GM18907 (cell line): ENCODE results near the gene ANXA2.

Experiments used
- ATAC-seq: cut with Tn5 transposase; IDR thresholded peaks from one replicate; pipeline ENCODE4 v1.9.1; 2021; ENCODE audit warnings: mild to moderate bottlenecking, moderate library complexity; ENCODE audit not compliant: unreplicated experiment

The ANXA2 gene

DNA sequence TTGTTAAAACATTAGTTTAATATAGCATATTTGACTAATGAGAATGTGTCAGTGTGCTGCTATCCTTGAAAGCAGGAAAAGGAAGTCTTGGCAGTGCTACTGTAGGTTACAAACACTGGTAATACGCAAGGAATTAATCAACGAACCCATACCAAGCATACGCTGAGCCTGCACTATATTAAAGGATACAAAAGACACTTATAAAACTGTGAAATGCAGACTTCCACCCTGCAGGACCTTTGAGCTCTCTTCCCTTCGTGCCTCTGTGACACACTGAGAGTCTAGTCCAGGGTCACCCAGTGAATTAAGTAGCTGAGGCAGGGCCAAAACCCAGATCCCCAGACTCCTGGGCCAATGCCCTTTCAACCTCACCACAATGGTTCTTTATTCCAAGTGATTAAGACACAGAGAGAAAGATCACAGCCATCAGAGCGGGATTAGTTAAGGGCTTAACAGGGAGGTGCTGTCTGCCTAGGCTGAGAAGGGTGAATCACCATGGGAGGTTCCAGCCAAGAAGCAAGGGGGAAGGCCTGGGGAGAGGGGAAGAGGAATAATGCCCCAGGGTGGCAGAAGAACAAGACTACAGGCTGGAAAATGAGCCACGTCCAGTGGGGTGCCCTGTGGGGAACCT, 6.8 kb downstream of the ANXA2 start:
- ATAC-seq: no peak

DNA sequence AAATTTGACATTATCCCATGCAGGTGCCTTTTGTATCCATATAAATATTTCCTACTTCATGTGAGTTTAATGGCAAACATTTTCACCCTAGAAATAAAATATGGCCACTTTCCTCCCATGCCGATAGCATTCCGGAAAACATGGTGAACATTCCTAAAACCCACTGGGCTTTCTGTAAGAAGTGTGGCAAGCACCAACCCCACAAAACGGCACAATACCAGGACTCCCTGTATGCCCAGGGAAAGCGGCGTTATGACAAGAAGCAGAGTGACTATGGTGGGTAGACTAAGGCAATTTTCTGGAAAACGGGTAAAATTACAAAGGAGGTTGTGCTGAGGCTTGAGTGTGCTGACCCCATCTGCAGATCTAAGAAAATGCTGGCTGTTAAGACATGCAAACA, 7.6 kb downstream of the ANXA2 start:
- no peak for ATAC-seq

DNA sequence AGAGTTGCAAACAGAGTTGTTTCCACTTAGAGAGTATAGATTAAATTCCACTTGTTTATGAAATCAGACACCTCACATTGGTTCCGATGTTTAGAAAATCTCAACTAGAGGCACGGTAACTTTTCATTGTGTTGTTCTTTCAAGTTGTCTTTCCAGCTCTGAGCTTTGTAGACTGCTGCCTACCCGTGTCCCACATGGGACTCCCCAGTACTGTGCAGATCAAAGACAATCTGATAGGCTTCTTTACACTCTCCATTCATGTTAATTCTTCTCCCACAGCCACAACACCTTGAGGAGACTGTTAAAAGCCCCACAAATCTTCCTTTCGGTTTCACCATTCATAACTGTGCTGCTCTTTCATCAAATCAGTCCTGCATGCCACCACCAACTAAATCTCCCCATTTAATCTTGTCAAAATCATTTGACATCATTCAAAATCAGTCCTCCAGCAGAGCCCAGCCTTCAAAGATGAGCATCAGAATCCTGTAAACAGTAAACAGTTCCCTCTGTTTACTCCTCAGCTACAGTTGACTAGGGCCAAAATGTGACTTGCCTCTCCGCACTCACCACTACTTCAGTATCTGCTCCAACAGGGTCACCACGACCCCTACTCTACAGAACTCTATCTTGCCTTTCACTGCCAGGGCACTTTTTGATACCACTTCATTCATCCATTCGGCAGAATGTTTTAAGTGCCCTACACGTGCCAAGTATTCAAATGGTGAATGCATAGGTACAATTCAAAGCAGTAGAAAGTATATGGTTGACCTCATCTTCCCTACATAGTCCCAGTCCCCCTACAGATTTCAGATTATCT, 8.3 kb downstream of the ANXA2 start:
- ATAC-seq: peak; percentile 74

DNA sequence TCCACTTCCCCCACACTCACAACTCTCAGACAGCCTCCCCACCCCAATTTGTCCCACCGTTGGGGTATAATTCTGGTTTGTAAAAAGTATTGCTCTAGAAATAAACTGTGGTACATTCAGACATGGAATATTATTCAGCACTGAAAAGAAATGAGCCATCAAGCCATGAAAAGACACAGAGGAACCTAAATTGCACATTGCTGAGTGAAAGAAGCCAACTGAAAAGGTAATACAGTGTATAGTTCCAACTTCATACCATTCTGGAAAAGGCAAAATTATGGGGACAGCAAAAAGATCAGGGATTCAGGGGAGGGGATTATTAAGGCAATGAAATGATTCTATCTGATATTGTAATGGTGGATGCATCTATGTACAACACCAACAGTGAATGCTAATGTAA, 10.5 kb downstream of the ANXA2 start:
- ATAC-seq: no peak

DNA sequence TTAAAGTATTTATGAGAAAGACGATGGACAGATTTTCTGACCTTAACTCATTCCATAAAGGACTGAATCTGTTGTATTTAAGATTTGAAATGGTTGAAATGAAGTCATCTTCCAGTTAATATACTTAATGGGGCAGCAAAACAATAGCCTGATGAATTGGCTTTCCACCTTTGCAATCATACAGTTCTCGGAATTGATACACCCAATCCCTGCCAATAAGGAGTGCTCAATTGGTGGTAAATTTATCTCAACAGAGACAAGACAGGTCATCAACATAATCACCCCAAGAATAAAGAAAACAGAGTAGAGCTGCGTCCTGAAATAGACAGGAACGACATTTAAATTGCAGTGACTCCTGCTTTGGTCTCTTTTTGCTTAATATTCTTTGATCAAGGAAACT, 11.2 kb downstream of the ANXA2 start:
- no peak for ATAC-seq

DNA sequence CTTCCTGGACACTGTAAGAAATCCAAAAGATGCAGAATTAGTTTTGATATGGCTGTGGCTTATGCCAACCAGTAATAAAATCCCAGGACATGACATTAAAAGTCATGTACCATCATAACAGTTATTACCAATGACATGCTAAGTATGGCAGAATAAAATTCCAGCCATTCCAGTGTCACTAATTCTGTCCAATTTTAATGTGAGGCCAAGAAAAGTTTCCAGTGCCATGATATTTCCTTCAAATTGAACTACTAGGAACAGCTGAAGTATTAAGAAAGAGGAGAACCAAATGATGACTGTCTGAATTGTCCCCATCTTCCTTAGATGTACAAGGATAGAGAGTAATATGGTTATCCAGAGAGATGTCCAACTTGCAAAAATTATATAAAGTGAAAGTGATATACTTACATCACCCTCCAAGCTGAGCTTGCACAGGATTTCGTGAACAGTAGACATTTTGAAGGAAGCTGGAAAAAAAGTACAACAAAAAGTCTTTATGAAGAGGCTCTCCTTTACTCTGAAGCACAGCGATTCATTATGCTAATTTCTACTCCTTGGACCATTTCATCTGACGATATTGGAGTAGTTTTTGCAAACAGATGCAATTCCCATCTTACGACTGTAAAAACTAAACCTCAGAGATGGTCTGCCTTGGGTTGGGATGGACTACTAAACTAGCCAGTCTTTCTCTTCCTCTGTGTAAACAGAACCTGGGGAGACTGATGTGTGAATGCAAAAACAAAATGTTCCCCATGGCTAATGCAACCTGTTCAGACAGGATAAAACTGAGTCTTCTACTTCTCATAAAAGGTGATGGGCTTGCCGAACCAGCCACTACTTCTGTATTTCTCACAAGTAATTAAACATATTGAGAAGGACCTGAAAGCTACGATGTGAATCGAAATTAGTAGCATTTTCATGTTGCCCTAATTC, 11.9 kb downstream of the ANXA2 start:
- no peak for ATAC-seq

DNA sequence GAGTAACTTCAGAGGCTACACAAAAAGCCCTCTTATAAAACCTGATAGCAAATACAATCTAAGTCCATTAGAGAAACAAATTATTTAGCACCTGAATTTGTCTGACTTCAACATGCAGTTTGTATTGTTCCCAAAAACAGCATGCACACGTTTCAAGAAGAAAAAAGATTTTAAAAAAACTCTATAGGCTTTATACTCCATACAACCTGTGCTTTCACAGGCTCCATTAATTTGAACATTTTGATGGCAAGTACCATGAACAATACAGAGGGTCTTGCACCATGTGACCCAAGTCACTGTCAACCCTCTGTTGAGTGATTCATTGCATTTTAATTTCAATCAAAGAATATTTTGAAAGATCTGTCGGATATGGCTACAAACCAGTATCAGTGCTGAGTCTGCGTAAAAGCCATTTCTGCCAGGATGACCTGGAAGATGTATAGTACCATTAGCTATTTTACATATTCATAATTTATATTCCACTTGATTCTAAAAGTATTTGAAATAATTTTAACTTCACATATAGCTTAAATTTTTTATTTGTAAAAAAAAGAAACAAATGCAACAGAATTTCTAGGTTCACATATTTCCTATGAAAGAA, 13.2 kb downstream of the ANXA2 start:
- no peak for ATAC-seq

DNA sequence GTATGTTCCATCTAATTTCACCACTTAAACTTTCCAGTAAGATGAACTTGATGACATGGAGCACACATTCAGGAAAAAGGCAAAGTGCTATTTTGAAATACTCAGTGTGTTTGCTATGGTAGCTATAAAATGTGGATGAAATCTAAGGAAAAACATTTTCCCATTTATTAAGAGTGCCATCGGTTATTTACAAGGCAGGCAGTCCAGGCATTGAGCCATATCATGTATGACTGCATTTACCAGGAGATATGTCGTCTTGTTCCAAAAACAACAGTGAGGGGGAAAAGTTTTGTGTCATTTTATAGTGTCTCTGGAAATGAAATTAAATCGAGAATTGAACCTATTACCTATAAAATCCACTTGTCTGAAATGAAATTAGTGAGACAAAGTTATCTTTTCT, 13.7 kb downstream of the ANXA2 start:
- ATAC-seq: no peak

DNA sequence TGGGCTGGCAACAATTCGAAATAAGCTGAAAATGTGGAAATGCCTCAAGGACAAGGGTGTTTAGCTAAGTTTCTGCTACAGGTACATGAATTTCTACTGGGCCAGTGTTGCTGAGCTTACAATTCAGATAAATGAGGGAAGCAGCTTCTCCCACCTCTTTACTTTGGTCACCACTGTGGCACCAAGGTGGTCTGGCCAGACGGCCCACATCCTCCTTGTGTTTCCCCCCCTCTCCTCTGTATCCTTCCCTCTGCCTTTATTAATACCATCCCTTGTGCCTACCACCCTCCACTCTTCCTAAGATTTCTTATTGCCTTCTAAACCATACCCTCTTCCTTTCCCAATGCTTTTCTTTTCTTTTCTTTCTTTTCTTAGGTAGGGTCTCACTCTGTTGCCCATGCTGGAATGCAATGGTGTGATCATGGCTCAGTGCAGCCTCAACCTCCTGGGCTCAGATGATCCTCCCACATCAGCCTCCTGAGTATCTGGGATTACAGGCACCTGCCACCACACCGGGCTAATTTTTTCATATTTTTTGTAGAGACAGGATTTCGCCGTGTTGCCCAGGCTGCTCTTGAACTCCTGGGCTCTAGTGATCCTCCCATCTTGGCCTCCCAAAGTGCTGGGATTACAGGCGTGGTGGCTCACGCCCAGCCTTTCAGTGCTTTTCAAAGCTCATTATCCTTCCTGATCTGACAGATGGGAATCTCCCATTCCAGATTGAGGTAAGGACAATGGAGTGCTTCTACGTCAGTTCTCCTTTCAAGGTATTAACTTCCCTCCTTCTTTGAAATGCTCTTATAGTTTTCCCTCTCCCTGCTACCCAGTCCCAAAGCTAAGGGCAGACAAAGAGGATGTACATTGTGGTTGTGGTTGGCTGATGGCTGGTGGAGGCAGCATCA, 14.8 kb downstream of the ANXA2 start:
- ATAC-seq: no peak

DNA sequence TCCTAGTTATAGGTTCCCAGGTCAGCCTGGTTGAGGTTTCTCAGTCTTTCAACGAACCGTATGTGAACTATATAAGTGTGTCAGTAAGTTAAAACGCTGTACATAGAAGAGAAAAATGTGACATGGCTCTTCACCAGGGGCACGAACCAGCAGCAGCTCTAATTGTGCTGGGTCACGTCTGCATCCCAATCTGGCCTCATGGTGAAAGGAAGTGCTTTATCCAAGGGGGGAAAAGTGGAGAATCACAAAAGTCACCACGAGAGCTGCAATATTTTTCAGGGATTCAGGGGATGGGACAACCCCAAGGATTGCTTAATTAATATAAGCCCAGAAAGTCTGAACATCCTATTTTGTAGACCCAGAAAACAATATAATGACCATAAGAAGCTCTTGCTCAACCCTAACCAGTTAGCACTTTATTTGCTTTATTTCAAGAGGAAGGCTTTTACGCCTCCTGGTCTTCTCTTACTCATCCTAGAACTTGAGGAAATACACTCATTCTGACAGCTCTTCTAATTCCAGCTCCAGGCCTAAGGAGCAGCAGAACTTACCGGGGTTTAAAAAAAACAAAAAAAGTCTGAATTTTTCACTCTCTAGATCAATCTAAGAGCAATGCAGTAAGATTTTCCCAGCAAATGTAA, 16.5 kb downstream of the ANXA2 start:
- ATAC-seq: no peak

DNA sequence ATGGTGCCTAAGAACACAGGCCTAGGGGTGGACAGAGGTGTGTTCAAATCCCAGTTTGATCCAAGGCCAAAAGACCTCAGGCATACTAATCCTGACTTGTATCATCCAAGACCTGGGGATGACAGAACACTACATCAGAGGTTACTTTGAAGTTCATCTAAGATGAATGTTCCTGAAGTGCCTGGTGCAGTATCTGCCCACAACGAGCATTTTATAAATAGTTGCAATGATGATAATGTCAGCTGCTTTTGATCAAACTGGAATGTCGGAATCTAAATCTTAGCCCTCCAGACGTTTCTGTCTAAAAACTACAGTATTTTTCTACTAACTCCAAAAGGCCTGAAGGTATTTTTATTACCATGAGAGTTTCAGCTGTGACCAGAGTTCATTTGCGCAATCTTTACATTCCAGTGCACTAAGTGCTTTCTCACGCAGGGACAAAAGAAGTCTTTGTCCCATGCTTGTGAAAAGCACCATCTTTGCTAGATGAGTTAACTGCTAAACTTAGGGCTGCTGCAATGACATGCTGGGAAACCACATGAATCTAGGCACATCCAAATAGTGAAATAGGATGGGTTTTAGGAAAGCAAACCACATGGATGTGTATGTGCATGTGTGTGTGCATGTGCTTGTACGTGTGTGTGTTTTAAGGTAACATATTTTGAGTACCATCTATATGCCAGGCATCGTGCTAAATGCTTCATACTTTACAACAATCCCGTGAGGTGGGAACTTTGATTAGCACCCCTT, 18.1 kb downstream of the ANXA2 start:
- ATAC-seq: no peak

DNA sequence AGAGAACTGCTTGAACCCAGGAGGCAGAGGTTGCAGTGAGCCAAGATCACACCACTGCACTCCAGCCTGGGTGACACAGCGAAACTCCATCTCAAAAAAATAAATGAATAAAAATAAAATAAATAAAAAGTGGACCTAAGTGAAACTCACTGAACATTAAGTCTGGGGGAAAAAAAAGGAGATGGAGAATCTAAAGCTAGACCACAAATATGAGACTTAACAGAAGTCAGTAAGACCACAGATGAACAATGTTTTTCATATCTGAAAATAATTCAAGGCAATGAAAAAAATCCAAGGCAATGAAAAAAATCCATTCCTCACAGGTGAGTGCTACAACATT, 18.6 kb downstream of the ANXA2 start:
- no peak for ATAC-seq

DNA sequence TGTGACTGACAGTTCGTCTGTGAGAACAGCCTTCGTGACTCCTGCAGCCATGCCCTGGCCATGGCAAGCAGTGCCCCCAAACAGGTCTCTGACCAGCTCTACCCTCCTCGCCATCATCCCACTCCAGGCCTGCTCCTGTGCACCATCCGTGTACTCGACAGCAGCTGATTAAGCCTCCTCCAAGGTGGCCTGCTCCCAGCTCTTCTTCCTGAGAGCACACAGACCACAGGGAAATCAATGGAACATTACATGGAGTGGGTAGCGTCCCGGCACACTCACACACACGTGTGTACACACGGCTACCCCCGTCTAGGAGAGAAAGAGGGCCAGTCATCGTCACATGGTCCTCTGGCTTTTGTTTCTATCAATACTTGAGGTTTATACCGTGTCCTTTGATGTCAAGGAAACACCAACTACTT, 21.1 kb downstream of the ANXA2 start:
- ATAC-seq: no peak

DNA sequence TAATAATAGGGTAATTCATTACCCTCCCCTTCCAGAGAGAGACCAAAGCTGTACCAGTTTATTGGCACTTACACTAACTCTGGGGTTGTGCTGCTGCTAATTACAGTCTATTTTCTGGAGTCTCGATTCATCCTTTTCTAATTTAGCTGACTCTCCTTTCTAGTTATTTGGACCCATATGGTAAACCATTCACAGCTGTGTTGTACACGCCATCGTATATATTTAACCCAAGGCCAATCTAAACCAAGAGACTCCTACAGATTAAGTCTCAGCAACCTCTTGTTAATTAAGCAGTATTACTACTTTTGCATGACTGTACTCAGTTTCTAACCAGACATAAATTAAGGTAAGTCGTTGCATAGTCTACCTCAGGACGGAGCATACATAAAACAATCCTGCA, 22.5 kb downstream of the ANXA2 start:
- ATAC-seq: no peak

DNA sequence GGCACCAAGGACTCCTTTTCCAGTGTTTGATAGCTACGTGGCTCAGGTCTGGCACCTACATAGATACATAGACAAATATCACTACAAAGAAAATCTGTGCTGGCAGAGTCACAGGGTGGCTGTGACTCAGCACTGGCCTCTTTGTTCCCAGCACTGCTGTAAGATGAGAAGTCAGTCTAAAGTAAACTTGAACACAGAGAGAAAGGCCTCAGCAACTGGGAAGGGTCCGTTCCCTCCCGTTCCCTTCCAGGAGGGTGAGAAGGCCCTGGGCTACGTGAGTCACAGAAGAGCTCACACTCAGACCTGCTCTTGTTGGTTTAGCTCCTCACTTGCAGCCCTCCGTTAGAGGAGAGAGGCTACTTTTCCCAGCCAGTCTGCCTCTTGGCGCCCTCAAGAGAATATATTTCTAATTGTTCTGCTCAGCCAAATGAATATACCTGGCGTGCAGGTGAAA, 23.1 kb downstream of the ANXA2 start:
- ATAC-seq: no peak

DNA sequence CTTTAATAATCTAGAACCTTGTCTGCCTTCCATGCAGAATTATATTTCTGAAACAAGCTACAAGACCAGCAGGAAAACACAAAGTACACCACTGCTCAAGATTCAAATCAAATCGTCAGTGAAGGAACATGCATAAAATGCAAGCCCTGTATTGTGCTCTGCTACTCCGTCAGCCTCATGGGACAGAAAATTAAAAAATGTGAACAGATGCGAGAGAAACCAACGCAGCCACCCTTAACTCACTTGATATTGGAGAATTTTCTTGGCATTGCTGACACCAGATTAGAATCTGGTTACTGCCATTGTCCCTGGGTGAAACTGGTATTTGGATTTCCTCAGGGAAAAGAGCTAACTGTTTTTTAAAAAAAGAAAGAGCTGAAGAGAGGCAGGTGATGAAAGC, 23.6 kb downstream of the ANXA2 start:
- ATAC-seq: no peak

DNA sequence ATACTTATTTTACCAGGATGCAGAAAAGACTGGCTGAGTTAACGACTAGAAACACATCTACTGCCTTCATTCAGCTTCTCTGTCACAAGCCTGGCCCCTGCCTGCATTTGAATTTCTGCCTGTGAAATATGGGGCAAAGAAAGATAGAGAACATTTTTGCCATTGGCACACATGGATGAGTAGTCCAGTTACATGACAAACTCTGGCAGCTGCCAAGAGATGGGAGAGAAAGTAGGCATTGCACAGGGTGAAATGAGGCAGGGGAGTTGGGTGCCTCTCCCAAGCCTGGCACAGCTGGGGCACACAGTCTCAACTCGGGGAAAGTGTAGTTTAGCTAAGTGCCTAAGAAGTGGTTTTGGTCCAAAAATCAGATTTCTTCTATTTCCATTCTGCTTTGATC, 24.0 kb downstream of the ANXA2 start:
- ATAC-seq: no peak

DNA sequence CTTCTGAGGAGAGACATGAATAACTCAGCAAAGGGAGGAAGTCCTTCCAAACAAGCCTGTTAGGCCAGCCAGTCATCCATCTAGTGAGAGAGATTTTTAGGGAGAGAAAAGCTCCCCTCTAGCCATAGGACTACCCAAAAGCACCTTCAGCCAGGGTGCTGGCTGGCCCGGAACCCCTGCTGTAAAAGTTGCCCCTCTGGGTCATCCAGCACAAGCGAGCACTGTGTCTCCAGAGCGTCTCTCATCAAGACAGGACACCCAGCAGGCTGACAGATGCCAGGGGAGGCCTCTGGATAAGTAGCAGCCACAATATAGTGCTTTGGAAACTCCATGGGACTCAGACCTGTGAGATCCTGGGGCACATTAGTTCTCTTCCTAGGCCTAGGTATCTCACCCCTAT, 24.5 kb downstream of the ANXA2 start:
- no peak for ATAC-seq

DNA sequence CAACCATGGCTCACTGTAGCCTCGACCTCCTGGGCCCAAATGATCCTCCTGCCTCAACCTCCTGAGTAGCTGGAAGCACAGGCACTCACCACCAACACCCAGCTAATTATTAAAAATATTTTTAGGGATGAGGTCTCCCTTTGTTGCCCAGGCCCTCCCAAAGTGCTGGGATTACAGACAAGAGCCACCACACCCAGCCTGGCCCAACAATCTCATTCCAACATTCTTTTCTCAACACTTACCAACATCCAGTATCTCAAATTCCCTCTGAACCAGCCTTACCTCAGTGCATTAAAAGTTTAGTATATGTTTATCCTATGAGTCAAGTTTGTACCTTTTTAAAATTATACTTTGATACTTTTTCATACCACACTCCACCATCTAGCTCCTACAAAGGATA, 25.0 kb downstream of the ANXA2 start:
- no peak for ATAC-seq
